Activated CD4-positive, alpha-beta memory T cell treated with anti-CD3 and anti-CD28 coated beads, Interleukin-2, amount 10 ng/mL, durations not matched to agents 7 days and 5 days (primary cell): ENCODE data around the gene ROR1. TPM values are rescaled to one million over a fixed set of nuclear protein-coding genes. Genes with fewer than 3 reads are reported as not detected.

ENCODE experiments used
- CTCF ChIA-PET: fragments of 350-600 bp; sonication (Branson Sonifier 250); formaldehyde crosslinking; loops from one replicate; lab custom pipeline; 2021; ENCODE audit warnings: antibody characterized with exemption, inconsistent platforms; lab: Charles Lee
- POLR2A ChIA-PET: fragments of 350-600 bp; sonication (Branson Sonifier 250); formaldehyde crosslinking; loops from one replicate; lab custom pipeline; 2021; ENCODE audit warnings: antibody characterized with exemption; lab: Charles Lee
- DNase-seq: peaks from one replicate; pipeline ENCODE4 v3.0.0-alpha.2; 2020
- H3K27ac Mint-ChIP-seq: one replicate; pipeline ENCODE4 v1.8.0; 2021; ENCODE audit warnings: mild to moderate bottlenecking, mixed read lengths
- H3K27me3 Mint-ChIP-seq: one replicate; pipeline ENCODE4 v1.8.0; 2021; ENCODE audit warnings: mixed read lengths
- H3K36me3 Mint-ChIP-seq: one replicate; pipeline ENCODE4 v1.8.0; 2021; ENCODE audit warnings: low read depth, mixed read lengths
- H3K4me1 Mint-ChIP-seq: one replicate; pipeline ENCODE4 v1.8.0; 2021; ENCODE audit warnings: mixed read lengths
- H3K4me3 Mint-ChIP-seq: one replicate; pipeline ENCODE4 v1.8.0; 2021; ENCODE audit warnings: mild to moderate bottlenecking, mixed read lengths
- H3K9me3 Mint-ChIP-seq: one replicate; pipeline ENCODE4 v1.8.0; 2021; ENCODE audit warnings: mixed read lengths
- total RNA-seq, 2 experiments: library from RNA; stranded (reverse); gene quantifications; one replicate each; pipeline ENCODE4 v1.2.3, GENCODE V29; 2021

ROR1 gene
- total RNA-seq, 2 experiments from 2014 or later, result 0.10 TPM; not detected in 1

DNA sequence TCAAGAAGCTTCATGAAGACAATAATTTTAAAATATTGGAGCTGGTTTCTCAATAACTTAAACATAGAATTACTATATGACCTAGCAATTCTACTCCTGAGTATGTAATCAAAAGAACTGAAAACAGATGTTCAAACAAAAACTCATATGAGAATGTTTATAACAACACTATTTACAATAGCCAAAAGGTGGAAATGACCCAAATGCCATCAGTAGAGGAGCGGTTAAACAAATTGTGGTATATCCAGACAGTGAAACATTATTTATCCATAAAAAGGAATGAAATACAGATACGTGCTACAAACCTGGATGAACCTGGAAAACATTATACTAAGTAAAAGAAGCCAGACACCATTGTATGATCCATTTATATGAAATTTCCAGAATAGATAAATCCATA lies 366.8 kb downstream of the ROR1 start:
- no peak overlapping the region for H3K4me3 Mint-ChIP-seq
- POLR2A ChIA-PET, result no interaction called here
- H3K4me1 Mint-ChIP-seq, result no peaks in the 10 kb centered on the region
- H3K27me3 Mint-ChIP-seq, result peaks cover 2% of the 10 kb centered on the region
- no peak overlapping the region for H3K27ac Mint-ChIP-seq
- CTCF ChIA-PET, result no interaction called here
- no peak for DNase-seq
- no peaks in the 10 kb centered on the region for H3K9me3 Mint-ChIP-seq
- H3K36me3 Mint-ChIP-seq, result no peaks in the 10 kb centered on the region

DNA sequence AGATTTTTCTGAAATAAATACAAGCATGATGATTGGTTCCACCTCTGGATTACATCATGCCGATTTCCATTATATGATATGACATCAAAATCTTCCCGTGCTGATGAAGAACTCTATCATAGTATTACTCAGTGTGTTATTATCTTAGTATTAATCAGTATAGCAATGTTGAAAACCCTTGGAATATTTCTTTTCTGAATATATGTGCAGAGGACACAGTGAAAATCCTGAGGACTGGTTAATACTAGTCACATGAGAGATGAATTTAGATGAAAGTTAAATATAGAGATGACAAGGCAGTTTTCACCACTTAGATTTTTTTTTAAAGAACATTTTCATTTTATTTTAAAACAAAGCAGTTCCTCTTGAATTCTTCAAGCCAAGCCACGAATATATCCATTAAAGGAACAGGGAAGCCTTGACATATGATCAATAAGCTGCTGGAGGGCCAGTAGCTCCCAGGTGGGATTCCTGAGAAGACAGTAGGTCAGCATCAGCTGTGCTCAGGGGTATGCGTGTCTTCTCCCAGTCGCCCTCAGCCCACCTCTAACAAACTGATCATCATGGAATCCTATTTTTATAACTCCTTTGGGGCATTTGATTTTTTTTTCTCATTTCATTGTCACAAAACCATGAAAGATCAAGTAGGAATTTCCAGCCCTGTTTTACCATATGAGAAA lies 373.4 kb downstream of the ROR1 start:
- Mint-ChIP-seq H3K4me1 (no peaks in the 10 kb centered on the region), H3K9me3 (no peaks in the 10 kb centered on the region), H3K27me3 (peaks cover 16% of the 10 kb centered on the region), H3K27ac (no peak overlapping the region), H3K4me3 (no peak overlapping the region), H3K36me3 (no peaks in the 10 kb centered on the region)
- POLR2A ChIA-PET, result no interaction called here
- DNase-seq, result no peak
- CTCF ChIA-PET, result no interaction called here

DNA sequence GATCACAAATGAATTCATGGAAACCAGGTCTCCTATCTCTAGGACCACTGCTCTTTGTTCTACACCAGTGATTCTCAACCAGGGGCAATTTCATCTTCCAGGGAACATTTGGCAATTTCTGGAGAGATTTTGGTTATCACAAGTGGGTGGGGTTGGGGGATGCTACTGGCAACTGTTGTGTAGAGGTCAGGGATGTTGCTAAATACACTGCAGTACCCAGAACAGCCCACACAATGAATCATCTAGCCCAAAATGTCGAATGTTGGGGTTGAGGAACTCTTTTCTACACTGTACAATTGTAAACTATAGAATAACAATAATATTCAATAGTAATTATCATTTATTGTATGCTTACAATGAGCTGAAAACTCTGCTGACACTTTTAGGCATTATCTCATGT lies 373.9 kb downstream of the ROR1 start:
- no peak overlapping the region for H3K27ac Mint-ChIP-seq
- H3K9me3 Mint-ChIP-seq, result no peaks in the 10 kb centered on the region
- ChIA-PET CTCF (no interaction called here), POLR2A (no interaction called here)
- H3K36me3 Mint-ChIP-seq, result no peaks in the 10 kb centered on the region
- H3K27me3 Mint-ChIP-seq, result peaks cover 16% of the 10 kb centered on the region
- no peak for DNase-seq
- no peaks in the 10 kb centered on the region for H3K4me1 Mint-ChIP-seq
- no peak overlapping the region for H3K4me3 Mint-ChIP-seq

DNA sequence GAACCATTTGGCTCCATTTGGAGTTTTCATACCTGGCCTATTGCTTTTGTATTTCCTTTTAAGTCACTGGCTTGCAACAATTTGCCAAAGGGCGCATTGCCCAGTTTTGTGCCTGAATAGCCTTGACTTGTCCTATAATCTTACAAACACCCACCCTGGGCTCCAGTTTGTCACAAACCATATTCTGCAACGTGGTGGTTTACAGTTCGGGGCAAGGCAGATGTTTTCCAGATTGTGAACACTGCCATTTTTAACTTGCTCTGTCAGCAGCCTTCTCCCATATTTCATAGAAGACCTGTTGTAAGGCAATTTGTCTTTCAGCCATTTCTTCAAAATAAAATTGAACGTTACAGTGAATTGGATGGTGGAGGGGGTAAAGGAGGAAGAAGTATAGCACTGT lies 376.4 kb downstream of the ROR1 start:
- no peak overlapping the region for H3K4me3 Mint-ChIP-seq
- DNase-seq, result no peak
- H3K4me1 Mint-ChIP-seq, result no peaks in the 10 kb centered on the region
- CTCF ChIA-PET, result interaction anchor here (1.8 to 2.2 kb wide), 2 partner anchors 13 to 96 kb away, joined by 4 to 9 read pairs; no protein-coding TSS in a partner anchor
- H3K27me3 Mint-ChIP-seq, result peaks cover 14% of the 10 kb centered on the region
- POLR2A ChIA-PET, result interaction anchor here (0.8 to 1.5 kb wide), 2 partner anchors 13 to 16 kb away, joined by 3 to 4 read pairs; no protein-coding TSS in a partner anchor
- no peaks in the 10 kb centered on the region for H3K9me3 Mint-ChIP-seq
- H3K27ac Mint-ChIP-seq, result no peak overlapping the region
- H3K36me3 Mint-ChIP-seq, result no peaks in the 10 kb centered on the region

DNA sequence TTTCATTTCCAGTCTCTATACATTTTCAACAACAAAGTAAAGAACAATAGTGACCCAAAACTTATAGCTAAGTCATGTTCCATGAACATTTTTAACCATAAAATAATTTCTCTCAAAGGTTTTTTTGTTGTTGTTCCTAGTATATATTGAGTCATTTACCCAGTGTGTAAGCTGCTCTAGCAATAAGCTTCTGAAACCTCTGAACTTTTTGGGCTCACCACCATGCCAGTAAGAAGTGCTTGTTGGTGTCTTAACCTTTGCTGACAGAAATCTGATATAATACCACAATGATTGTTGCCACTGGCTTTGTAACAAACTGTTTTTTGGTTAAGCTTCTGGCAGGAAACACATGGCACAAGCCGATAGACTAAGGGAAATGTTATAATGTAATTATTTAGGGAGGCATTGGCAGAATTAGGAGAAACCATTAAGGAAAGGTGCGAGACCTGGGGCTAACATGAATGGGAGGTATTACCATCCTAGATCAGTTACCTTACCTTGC lies 377.0 kb downstream of the ROR1 start:
- Mint-ChIP-seq H3K4me1 (no peaks in the 10 kb centered on the region), H3K9me3 (no peaks in the 10 kb centered on the region), H3K27me3 (peaks cover 14% of the 10 kb centered on the region), H3K4me3 (no peak overlapping the region), H3K27ac (no peak overlapping the region), H3K36me3 (no peaks in the 10 kb centered on the region)
- ChIA-PET CTCF (interaction anchor here (1.8 to 2.2 kb wide), 2 partner anchors 13 to 96 kb away, joined by 4 to 9 read pairs; no protein-coding TSS in a partner anchor), POLR2A (interaction anchor here (1.5 kb wide), 1 partner anchor 14 kb away, joined by 4 read pairs; no protein-coding TSS in a partner anchor)
- no peak for DNase-seq

DNA sequence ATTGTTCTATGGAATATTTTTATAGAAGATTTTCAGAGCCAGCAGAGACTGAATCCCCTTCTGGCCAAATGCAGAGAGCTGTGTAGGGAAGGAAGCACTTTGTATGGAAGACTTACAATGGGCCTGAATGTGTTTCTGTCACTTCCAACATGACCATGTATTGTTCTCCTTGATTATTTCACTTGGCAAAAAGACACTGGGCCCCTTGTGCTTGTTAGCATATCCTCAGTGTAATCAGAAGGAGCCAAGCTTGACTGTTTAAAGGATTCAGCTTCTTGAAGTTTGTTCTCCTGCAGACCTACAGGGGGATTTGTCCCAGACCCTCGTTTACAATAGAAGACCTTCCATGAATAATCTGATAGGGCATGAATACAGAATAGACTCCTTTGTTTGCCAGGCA lies 381.5 kb downstream of the ROR1 start:
- Mint-ChIP-seq H3K36me3 (no peaks in the 10 kb centered on the region), H3K4me1 (no peaks in the 10 kb centered on the region), H3K27ac (no peak overlapping the region), H3K9me3 (no peaks in the 10 kb centered on the region), H3K27me3 (peaks cover 8% of the 10 kb centered on the region), H3K4me3 (no peak overlapping the region)
- POLR2A ChIA-PET, result no interaction called here
- no peak for DNase-seq
- CTCF ChIA-PET, result no interaction called here

DNA sequence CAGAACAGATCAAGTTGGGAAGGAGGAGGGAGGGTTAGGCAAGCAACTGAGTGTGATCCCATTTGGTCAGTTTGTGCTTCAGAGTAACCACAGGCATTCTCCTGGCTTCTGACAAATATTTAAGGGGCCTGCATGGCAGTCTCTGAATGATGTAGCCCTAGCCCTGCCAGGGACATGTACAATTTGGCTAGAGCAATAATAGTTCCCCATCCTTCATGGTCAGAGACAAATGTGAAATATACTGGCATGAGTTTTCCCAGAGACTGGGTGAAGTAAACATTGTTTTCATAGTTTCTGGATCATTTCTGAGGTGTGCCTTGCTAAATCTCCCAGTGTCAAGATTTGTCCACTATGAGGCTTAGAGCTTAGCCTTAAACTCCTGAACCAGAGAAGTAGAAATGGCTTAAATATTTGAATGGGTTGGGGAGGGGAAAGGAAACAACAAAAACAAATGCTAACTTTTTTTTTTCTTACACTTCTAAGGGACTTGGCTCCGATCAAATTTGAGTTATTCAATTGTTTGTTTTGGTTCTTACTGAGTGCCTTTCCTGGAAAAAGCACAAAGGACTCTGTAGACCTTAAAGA lies 387.6 kb downstream of the ROR1 start:
- no peak overlapping the region for H3K27ac Mint-ChIP-seq
- no peak overlapping the region for H3K4me3 Mint-ChIP-seq
- ChIA-PET CTCF (no interaction called here), POLR2A (no interaction called here)
- H3K36me3 Mint-ChIP-seq, result no peaks in the 10 kb centered on the region
- no peaks in the 10 kb centered on the region for H3K9me3 Mint-ChIP-seq
- no peaks in the 10 kb centered on the region for H3K4me1 Mint-ChIP-seq
- H3K27me3 Mint-ChIP-seq, result peaks cover 13% of the 10 kb centered on the region
- no peak for DNase-seq

DNA sequence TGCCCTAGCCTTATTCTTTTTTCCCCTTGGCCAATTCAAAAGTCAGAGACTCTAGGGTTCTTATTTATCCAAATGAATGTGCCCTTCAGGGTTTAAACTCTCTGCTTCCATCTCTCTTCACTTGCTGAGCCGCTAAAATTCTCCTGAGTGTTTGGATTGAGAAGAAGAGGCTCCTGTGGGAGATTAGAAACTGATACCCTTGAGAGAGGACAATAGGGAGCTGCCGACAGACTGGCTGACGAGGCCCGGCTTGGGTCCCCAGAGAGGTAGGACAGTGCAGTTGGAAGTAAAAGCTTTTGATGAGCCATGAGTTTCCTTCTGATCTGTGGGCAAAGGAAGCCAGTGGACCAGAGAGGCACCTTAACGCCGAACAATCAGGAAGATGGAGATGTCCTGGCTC lies 388.3 kb downstream of the ROR1 start:
- Mint-ChIP-seq H3K4me1 (no peaks in the 10 kb centered on the region), H3K27me3 (peaks cover 13% of the 10 kb centered on the region), H3K36me3 (no peaks in the 10 kb centered on the region), H3K27ac (no peak overlapping the region), H3K9me3 (no peaks in the 10 kb centered on the region), H3K4me3 (no peak overlapping the region)
- no peak for DNase-seq
- ChIA-PET CTCF (no interaction called here), POLR2A (no interaction called here)

DNA sequence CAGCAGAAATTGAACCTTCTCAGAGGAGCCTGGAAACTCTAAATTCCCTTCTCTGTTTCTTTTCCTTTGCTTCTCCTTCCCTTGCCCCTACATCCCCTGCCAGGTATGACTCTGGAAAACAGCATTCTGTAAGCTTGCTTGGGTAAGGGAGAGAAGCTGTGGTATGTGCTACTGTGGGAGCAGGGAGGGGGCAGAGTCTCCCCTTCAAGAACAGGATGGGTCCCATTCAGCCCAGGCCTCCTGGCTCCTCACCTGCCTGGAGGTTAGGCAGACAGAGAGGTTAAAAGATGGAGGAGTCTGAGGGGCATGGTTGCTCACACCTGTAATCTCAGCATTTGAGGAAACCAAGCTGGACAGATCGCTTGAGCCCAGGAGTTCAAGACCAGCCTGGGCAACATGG lies 389.0 kb downstream of the ROR1 start:
- POLR2A ChIA-PET, result no interaction called here
- CTCF ChIA-PET, result no interaction called here
- no peaks in the 10 kb centered on the region for H3K36me3 Mint-ChIP-seq

DNA sequence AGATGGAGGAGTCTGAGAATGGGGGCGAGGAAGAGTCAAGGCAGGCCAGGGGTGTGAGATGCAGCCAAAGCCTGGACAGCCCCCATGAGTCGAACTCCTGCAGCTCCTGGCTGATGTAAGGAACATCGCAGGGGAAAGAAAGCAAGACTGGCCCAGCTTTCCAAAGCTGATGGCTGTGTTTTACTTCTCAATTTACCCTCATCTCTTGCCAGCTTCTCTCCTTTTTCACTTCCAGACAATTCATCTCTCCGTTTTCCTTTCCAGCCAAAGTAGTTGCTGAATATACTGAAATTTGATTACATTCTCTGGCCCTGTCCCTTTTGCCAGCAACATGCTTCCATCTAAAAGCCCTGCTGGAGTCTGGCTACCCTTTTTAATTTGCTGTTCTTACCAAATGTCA lies 389.6 kb downstream of the ROR1 start:
- Mint-ChIP-seq H3K4me3 (no peak overlapping the region), H3K9me3 (no peaks in the 10 kb centered on the region), H3K27ac (no peak overlapping the region), H3K36me3 (no peaks in the 10 kb centered on the region), H3K4me1 (no peaks in the 10 kb centered on the region), H3K27me3 (peaks cover 13% of the 10 kb centered on the region)
- ChIA-PET POLR2A (no interaction called here), CTCF (interaction anchor here (1.3 kb wide), 1 partner anchor 26 kb away, joined by 4 read pairs; no protein-coding TSS in a partner anchor)
- no peak for DNase-seq

More for the DNA sequence above, 389.0 kb downstream of the ROR1 start:
- H3K27me3 Mint-ChIP-seq, result peaks cover 13% of the 10 kb centered on the region
- H3K9me3 Mint-ChIP-seq, result no peaks in the 10 kb centered on the region
- H3K27ac Mint-ChIP-seq, result no peak overlapping the region
- no peaks in the 10 kb centered on the region for H3K4me1 Mint-ChIP-seq
- no peak overlapping the region for H3K4me3 Mint-ChIP-seq
- no peak for DNase-seq

DNA sequence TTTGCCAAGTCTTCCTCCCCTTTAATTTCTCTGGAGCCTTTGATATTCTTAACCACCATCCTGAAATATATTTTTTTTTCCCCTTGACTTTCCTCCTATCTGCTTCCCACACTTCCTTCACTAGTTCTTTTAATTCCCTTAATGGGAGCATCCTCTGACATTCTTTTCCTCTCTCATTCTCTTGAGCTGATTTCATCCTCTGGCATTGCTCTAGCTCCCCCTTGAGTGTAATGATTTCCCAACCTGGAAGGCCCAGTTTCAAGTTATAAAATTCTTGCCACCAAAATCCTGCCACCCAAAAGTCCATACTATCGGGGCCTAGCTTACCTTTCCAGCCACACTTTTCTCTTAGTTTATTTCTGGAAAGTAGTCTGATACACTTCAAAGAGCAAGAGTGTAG lies 390.2 kb downstream of the ROR1 start:
- H3K4me3 Mint-ChIP-seq, result no peak overlapping the region
- peaks cover 11% of the 10 kb centered on the region for H3K27me3 Mint-ChIP-seq
- no peak for DNase-seq
- no peaks in the 10 kb centered on the region for H3K36me3 Mint-ChIP-seq
- POLR2A ChIA-PET, result no interaction called here
- no peaks in the 10 kb centered on the region for H3K4me1 Mint-ChIP-seq
- CTCF ChIA-PET, result interaction anchor here (1.3 kb wide), 1 partner anchor 27 kb away, joined by 4 read pairs; no protein-coding TSS in a partner anchor
- H3K9me3 Mint-ChIP-seq, result no peaks in the 10 kb centered on the region
- no peak overlapping the region for H3K27ac Mint-ChIP-seq

DNA sequence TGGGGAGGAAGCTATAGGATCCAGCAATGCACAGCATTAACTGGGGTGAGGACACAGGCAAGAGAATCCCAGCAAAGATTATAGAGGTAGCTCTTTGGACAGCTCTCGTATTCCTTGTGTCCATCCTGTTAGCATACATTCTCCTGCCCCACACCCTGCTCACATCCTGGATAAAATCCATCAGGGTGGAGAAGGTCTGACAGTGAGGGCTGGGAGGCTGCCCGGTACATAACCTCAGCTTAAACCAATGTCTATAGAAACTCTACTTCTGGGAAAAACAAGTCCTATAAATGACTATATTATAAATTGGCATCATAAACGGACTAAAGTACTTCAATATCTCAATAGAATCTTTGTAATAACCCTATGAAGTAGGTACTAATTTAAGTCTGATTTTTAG lies 392.8 kb downstream of the ROR1 start:
- DNase-seq, result no peak
- peaks cover 6% of the 10 kb centered on the region for H3K4me1 Mint-ChIP-seq
- no peak overlapping the region for H3K4me3 Mint-ChIP-seq
- H3K9me3 Mint-ChIP-seq, result no peaks in the 10 kb centered on the region
- no peak overlapping the region for H3K27ac Mint-ChIP-seq
- POLR2A ChIA-PET, result interaction anchor here (0.9 kb wide), 1 partner anchor 17 kb away, joined by 3 read pairs; no protein-coding TSS in a partner anchor
- CTCF ChIA-PET, result no interaction called here
- H3K27me3 Mint-ChIP-seq, result peaks cover 9% of the 10 kb centered on the region
- no peaks in the 10 kb centered on the region for H3K36me3 Mint-ChIP-seq

DNA sequence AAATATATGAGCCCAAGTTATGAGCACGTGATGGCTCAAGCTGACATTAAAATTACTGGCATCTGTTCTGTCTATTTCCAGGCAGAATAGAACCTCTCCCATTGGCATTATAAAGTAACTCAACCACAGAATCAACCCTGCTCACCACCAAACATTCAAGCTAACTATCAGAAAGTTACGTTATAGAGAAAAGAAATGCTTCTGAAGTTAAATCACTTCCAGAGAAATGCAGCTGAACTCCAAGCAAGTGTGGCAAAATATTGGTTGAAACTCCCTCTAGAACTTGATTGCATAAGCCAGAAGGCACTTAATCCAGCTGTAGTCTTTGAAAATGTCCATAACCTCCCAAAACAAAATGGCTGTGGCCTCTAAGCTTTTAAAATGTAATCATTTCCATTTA lies 393.4 kb downstream of the ROR1 start:
- Mint-ChIP-seq H3K4me3 (no peak overlapping the region), H3K27ac (no peak overlapping the region), H3K9me3 (no peaks in the 10 kb centered on the region), H3K4me1 (peaks cover 11% of the 10 kb centered on the region), H3K36me3 (no peaks in the 10 kb centered on the region), H3K27me3 (peaks cover 7% of the 10 kb centered on the region)
- POLR2A ChIA-PET, result interaction anchor here (0.9 kb wide), 1 partner anchor 17 kb away, joined by 3 read pairs; no protein-coding TSS in a partner anchor
- CTCF ChIA-PET, result no interaction called here
- no peak for DNase-seq
